Endodermal cell (in vitro differentiated cells): ENCODE measurements around the gene PSORS1C2. TPM values are rescaled to one million over a fixed set of nuclear protein-coding genes. Genes with fewer than 3 reads are reported as not detected.

Experiments used
- DNase-seq: peaks from one replicate; pipeline ENCODE4 v3.0.0-alpha.2; 2017
- H3K27ac ChIP-seq: 2 replicates; pipeline ENCODE4 v1.5.1; 2013; ENCODE audit warnings: mild to moderate bottlenecking, low read depth, low read length, moderate library complexity
- H3K27me3 ChIP-seq: 2 replicates; pipeline ENCODE4 v1.6.1; 2013; ENCODE audit warnings: mild to moderate bottlenecking, low read length, moderate library complexity; ENCODE audit not compliant: insufficient read depth, control insufficient read depth, poor library complexity, severe bottlenecking
- H3K36me3 ChIP-seq: 2 replicates; pipeline ENCODE4 v1.7.0; 2013; ENCODE audit warnings: mild to moderate bottlenecking, low read length, moderate library complexity; ENCODE audit not compliant: control insufficient read depth, insufficient read depth
- H3K4me1 ChIP-seq: one replicate; pipeline ENCODE4 v1.7.0; 2013; ENCODE audit warnings: low read length; ENCODE audit not compliant: control insufficient read depth, insufficient read depth
- H3K4me3 ChIP-seq: 2 replicates; pipeline ENCODE4 v1.5.1; 2013; ENCODE audit warnings: mild to moderate bottlenecking, low read length, moderate library complexity
- H3K9ac ChIP-seq: 2 replicates; pipeline ENCODE4 v1.6.1; 2013; ENCODE audit warnings: mild to moderate bottlenecking, low read length, moderate library complexity; ENCODE audit not compliant: poor library complexity, severe bottlenecking; ENCODE audit errors: extremely low read depth
- H3K9me3 ChIP-seq: 2 replicates; pipeline ENCODE4 v1.6.1; 2013; ENCODE audit warnings: mild to moderate bottlenecking, low read length, moderate library complexity; ENCODE audit not compliant: control insufficient read depth
- H3K27ac Mint-ChIP-seq: 2 replicates; pipeline ENCODE4 v1.8.0; 2020; ENCODE audit warnings: mixed read lengths
- H3K27me3 Mint-ChIP-seq: 2 replicates; pipeline ENCODE4 v1.8.0; 2021; ENCODE audit warnings: mild to moderate bottlenecking, mixed read lengths; ENCODE audit not compliant: insufficient read depth
- H3K36me3 Mint-ChIP-seq: 2 replicates; pipeline ENCODE4 v1.8.0; 2020; ENCODE audit warnings: low read depth, mixed read lengths
- H3K4me1 Mint-ChIP-seq: 2 replicates; pipeline ENCODE4 v1.8.0; 2020; ENCODE audit warnings: mixed read lengths
- H3K4me3 Mint-ChIP-seq: 2 replicates; pipeline ENCODE4 v1.8.0; 2020; ENCODE audit warnings: mild to moderate bottlenecking, moderate library complexity, mixed read lengths
- H3K9me3 Mint-ChIP-seq: 2 replicates; pipeline ENCODE4 v1.8.0; 2020; ENCODE audit warnings: mild to moderate bottlenecking, mixed read lengths
- WGBS, 2 experiments: methylation state at CpG; one replicate each; pipeline versions ENCODE4 v1.1.5 to v1.1.7; 2013; ENCODE audit warnings: missing lambda C conversion rate in 2 of 2, mixed read lengths in 1 of 2; ENCODE audit not compliant: insufficient coverage in 1 of 2, insufficient read length in 1 of 2; 5-methylcytosine and 5-hydroxymethylcytosine counted together
- total RNA-seq, 2 donors: library from RNA; stranded (reverse); fragmentation: NEBNext Ultra II Directional in 1 of 2; extraction: Animal tissue kit (Norgen Biotek cat#: 25700) in 1 of 2; gene quantifications; 2 replicates in 1 of 2; 3 replicates in 1 of 2; pipeline ENCODE4 v1.2.1, GENCODE V29; 2021
- TF ChIP-seq, protein P1 (sequence below): fragments of 200-600 bp; sonication (generic); conservative IDR thresholded peaks from 2 replicates; pipeline ENCODE4 v1.5.0; 2021; ENCODE audit warnings: antibody characterized with exemption, mild to moderate bottlenecking

PSORS1C2 gene
- total RNA-seq, 2 donors from 2014 or later: not detected

DNA sequence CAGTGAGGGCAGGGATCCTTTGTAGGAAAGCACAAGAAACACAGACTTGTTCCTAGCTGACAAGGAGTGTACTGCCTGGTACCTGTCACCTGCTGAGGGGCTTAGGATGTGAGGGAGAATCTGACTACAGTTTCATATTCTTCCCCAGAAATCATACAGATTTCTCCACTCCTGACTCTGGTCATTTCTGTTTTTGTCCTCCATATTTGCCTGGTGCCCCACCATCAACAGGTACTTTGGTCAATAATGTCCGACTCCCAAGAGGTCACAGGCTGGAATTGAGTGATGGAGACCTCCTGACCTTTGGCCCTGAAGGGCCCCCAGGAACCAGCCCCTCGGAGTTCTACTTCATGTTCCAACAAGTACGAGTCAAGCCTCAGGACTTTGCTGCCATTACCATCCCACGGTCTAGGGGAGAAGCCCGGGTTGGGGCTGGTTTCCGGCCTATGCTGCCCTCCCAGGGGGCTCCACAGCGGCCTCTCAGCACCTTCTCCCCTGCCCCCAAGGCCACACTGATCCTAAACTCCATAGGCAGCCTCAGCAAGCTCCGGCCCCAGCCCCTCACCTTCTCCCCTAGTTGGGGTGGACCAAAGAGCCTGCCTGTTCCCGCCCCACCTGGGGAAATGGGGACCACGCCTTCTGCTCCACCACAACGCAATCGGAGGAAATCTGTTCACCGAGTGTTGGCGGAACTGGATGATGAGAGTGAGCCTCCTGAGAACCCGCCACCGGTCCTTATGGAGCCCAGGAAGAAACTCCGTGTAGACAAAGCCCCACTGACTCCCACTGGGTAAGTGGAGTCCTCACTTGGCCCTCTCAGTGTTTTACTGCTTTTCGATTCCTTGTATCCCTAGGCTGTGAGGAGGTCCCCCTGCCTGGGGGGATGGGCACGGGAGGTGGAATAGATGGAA, 22.6 kb upstream of the PSORS1C2 start:
- H3K4me1 Mint-ChIP-seq: peaks cover 19% of the 10 kb centered on the region
- peak overlapping the region; percentile 17 for H3K27ac Mint-ChIP-seq
- H3K36me3 Mint-ChIP-seq: peaks cover 31% of the 10 kb centered on the region
- no peaks in the 10 kb centered on the region for H3K9me3 Mint-ChIP-seq
- whole genome bisulfite sequencing, 2 experiments: 91 to 94% methylated on average over 12 to 19 of the region's 19 CpGs
- Histone ChIP-seq H3K36me3 (peaks cover 12% of the 10 kb centered on the region), H3K9me3 (no peaks in the 10 kb centered on the region), H3K27ac (no peak overlapping the region), H3K4me1 (peaks cover 3% of the 10 kb centered on the region), H3K9ac (no peak overlapping the region), H3K27me3 (no peaks in the 10 kb centered on the region), H3K4me3 (no peak overlapping the region)
- TF ChIP-seq, protein P1, sequence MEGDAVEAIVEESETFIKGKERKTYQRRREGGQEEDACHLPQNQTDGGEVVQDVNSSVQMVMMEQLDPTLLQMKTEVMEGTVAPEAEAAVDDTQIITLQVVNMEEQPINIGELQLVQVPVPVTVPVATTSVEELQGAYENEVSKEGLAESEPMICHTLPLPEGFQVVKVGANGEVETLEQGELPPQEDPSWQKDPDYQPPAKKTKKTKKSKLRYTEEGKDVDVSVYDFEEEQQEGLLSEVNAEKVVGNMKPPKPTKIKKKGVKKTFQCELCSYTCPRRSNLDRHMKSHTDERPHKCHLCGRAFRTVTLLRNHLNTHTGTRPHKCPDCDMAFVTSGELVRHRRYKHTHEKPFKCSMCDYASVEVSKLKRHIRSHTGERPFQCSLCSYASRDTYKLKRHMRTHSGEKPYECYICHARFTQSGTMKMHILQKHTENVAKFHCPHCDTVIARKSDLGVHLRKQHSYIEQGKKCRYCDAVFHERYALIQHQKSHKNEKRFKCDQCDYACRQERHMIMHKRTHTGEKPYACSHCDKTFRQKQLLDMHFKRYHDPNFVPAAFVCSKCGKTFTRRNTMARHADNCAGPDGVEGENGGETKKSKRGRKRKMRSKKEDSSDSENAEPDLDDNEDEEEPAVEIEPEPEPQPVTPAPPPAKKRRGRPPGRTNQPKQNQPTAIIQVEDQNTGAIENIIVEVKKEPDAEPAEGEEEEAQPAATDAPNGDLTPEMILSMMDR: no peak
- DNase-seq: no peak
- peaks cover 2% of the 10 kb centered on the region for H3K27me3 Mint-ChIP-seq
- no peak overlapping the region for H3K4me3 Mint-ChIP-seq

DNA sequence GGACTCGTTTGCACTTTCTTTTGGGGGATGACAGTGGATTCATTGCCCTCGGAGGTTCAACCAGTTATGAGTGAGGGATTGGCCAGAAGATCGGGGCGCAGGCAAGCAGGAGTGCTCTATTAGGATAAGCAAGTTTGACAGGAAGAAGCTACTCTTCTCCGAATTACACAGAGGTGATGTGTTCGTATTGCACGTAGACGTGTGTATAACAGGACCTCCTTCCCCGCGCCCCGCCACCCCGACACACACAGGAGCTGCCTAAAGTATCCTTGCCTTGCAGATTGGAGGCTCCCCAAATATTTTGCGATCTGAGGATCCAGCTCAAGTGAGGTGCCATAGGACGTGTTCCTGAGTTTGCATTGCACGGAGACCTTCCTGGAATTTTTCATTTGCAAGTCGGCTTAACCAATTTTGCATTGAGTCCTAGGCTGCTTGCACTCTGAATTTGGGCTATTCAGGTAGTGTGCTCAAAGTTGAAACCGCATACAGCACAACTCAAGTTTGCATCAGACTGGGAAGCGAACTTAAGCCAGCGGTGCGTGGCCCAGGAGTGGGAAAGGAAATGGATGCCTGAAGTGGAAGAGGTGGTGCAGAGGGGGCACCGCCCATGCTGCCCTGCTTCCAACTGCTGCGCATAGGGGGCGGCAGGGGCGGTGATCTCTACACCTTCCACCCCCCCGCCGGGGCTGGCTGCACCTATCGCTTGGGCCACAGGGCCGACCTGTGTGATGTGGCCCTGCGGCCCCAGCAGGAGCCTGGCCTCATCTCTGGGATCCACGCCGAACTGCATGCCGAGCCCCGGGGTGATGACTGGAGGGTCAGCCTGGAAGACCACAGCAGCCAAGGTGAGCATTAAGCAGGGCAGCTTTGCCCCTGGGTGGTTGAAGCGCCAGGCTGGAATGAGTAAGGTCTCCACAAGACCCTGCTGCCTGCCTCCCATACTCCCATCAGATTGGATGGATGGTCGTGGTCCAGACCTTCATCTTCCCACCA, 20.3 kb upstream of the PSORS1C2 start:
- Histone ChIP-seq H3K36me3 (peaks cover 27% of the 10 kb centered on the region), H3K4me3 (peak overlapping the region; percentile 96), H3K4me1 (peaks cover 3% of the 10 kb centered on the region), H3K27me3 (no peaks in the 10 kb centered on the region), H3K27ac (no peak overlapping the region), H3K9ac (peak overlapping the region; percentile 24), H3K9me3 (no peaks in the 10 kb centered on the region)
- Mint-ChIP-seq H3K9me3 (no peaks in the 10 kb centered on the region), H3K27me3 (no peaks in the 10 kb centered on the region), H3K4me1 (peaks cover 17% of the 10 kb centered on the region), H3K27ac (peak overlapping the region; percentile 88), H3K4me3 (peak overlapping the region; percentile 86), H3K36me3 (peaks cover 39% of the 10 kb centered on the region)
- TF ChIP-seq, protein P1: peak; percentile 61
- WGBS, 2 experiments: 9 to 13% methylated on average over 22 to 35 of the region's 35 CpGs
- DNase-seq: peak; percentile 84

- Mint-ChIP-seq H3K9me3 (no peaks in the 10 kb centered on the region), H3K4me1 (peaks cover 17% of the 10 kb centered on the region), H3K27me3 (no peaks in the 10 kb centered on the region), H3K36me3 (peaks cover 38% of the 10 kb centered on the region), H3K27ac (peak within 1 kb of the TSS; percentile 89), H3K4me3 (peak within 1 kb of the TSS; percentile 86)
- peak; percentile 99 for DNase-seq
- peaks cover 3% of the 10 kb centered on the region for H3K4me1 ChIP-seq
- H3K9ac ChIP-seq: peak within 1 kb of the TSS; percentile 51
- no peaks in the 10 kb centered on the region for H3K27me3 ChIP-seq
- H3K9me3 ChIP-seq: no peaks in the 10 kb centered on the region
- peak within 1 kb of the TSS; percentile 96 for H3K4me3 ChIP-seq
- peaks cover 29% of the 10 kb centered on the region for H3K36me3 ChIP-seq
- no peak within 1 kb of the TSS for H3K27ac ChIP-seq
- TF ChIP-seq, protein P1: no peak
- WGBS, 2 experiments: 0 to 1% methylated on average over 31 to 65 of the region's 65 CpGs
Observed at GRCh38 chr6:31158140-31158862, 19.4 kb upstream of the PSORS1C2 start, which contains the start of gene TCF19. Gene TCF19, plus strand, starts transcription at chr6:31158589. Its CDS starts 881 bp downstream, at chr6:31159470.
